Hypothalamus (tissue), 51 donors: ENCODE results near the gene FOXR1.

Source experiments
- DNase-seq, 51 donors: peaks; one replicate each; lab custom pipeline; 2025; lab: John Stamatoyannopoulos, UW

FOXR1 gene

GRCh38 chr11:118971646-118972045, at the start of gene FOXR1:
TSS of gene FOXR1 (plus strand) at chr11:118971761. CDS start at chr11:118971932, 171 bp downstream.
- DNase-seq: no peak

GRCh38 chr11:118921929-118922744, 49.4 kb upstream of the FOXR1 start:
- DNase-seq: peak in 29 of 51 donors; percentile 29 to 76 (median 55)

GRCh38 chr11:118922745-118923627, 48.6 kb upstream of the FOXR1 start:
- no peak for DNase-seq

- DNase-seq: no peak
These were observed 47.6 kb upstream of the FOXR1 start for GRCh38 chr11:118923721-118924587.

- peak in 28 of 51 donors; percentile 30 to 87 (median 50) for DNase-seq
These were observed 46.7 kb upstream of the FOXR1 start for GRCh38 chr11:118924591-118925585.

GRCh38 chr11:118927554-118928100, 43.9 kb upstream of the FOXR1 start:
- no peak for DNase-seq

GRCh38 chr11:118928101-118928869, 43.3 kb upstream of the FOXR1 start:
- peak; percentile 64 to 97 (median 86) for DNase-seq

- peak in 44 of 51 donors; percentile 38 to 95 (median 78) for DNase-seq
These were observed 42.6 kb upstream of the FOXR1 start for GRCh38 chr11:118928870-118929500.

GRCh38 chr11:118929501-118930093, 42.0 kb upstream of the FOXR1 start:
- DNase-seq: peak in 44 of 51 donors; percentile 60 to 95 (median 77)

- peak in 37 of 51 donors; percentile 32 to 85 (median 65) for DNase-seq
These were observed 41.4 kb upstream of the FOXR1 start for GRCh38 chr11:118930094-118930712.

GRCh38 chr11:118931571-118931970, 40.0 kb upstream of the FOXR1 start:
- no peak for DNase-seq

- no peak for DNase-seq
These were observed 38.1 kb upstream of the FOXR1 start for GRCh38 chr11:118933486-118933885.

GRCh38 chr11:118935376-118935775, 36.2 kb upstream of the FOXR1 start:
- no peak for DNase-seq

GRCh38 chr11:118938491-118939403, 32.8 kb upstream of the FOXR1 start:
- DNase-seq: no peak

GRCh38 chr11:118939404-118939915, 32.1 kb upstream of the FOXR1 start:
- peak in 2 of 51 donors; percentile 15 to 27 for DNase-seq
